HG02763 (cell line): ENCODE measurements around the gene METTL8.
"Not testable (repeated sequence)": the region's sequence is repeated elsewhere in the genome, so short reads cannot be mapped to it uniquely, and the experiment has no call there.

Source experiments
- ATAC-seq: cut with Tn5 transposase; IDR thresholded peaks from one replicate; pipeline ENCODE4 v1.9.1; 2021; ENCODE audit warnings: mild to moderate bottlenecking, moderate library complexity; ENCODE audit not compliant: unreplicated experiment

The METTL8 gene

DNA sequence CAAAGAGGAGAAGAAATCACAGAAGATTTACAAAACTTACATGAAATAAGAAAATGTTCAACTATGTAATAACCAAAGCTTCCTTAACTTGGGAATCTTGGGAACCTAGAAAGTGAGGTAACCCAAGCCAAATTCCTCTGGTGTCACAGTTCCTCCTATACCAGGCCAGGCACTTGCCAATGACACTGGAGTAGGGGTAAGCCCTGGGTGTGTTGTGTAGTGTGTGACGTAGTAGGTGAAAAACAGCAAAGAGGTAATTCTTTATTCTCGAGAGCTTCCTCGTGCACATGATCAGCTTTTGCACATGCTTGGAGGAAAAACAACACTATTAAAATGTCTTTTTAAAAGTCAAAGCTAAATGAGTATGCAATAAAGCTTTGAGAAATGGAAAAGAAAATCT, 118.0 kb downstream of the METTL8 start:
- ATAC-seq, result no peak

DNA sequence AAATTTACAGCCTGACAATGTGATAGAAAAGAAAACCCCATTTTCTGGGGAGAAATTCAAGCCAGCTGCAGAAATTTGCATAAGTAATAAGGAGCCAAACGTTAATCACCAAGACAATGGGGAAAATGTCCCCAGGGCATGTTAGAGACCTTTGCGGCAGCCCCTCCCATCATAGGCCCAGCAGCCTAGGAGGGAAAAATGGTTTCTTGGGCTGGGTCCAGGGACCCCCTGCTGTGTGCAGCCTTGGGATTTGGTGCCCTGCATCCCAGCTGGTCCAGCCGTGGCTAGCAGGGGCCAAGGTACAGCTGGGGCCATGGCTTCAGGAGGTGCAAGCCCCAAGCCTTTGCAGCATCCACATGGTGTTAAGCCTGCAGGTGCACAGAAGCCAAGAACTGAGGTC, 121.6 kb downstream of the METTL8 start:
- not testable (repeated sequence) for ATAC-seq

DNA sequence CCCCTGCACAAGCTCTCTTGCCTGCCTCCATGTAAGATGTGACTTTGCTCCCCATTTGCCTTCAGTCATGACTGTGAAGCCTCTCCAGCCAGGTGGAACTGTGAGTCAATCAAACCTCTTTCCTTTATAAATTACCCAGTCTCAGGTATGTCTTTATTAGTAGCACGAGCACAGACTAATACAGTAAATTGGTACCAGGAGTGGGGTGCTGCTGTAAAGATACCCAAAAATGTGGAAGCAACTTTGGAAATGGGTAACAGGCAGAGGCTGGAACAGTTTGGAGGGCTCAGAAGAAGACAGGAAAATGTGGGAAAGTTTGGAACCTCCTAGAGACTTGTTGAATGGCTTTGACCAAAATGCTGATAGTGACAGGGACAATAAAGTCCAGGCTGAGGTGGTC, 122.2 kb downstream of the METTL8 start:
- not testable (repeated sequence) for ATAC-seq

DNA sequence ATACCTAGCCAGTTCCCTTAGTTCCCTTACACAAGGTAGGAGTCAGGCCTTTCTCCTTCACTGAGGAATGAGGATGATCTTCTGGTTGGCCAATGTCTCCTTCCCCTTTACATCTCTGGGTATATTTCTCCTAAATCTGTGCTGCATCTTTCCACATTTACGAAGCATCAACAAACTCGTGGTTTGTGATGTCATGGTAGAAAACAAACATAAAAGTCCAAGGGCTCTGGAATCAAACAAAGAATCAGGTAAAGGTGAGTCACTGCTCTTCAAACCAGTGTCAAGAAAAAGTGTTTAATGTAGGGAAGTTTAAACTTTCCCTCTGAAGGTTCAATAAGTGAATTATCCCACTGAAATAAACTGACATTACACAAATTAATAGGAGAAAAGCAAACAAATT, 122.9 kb downstream of the METTL8 start:
- no peak for ATAC-seq

DNA sequence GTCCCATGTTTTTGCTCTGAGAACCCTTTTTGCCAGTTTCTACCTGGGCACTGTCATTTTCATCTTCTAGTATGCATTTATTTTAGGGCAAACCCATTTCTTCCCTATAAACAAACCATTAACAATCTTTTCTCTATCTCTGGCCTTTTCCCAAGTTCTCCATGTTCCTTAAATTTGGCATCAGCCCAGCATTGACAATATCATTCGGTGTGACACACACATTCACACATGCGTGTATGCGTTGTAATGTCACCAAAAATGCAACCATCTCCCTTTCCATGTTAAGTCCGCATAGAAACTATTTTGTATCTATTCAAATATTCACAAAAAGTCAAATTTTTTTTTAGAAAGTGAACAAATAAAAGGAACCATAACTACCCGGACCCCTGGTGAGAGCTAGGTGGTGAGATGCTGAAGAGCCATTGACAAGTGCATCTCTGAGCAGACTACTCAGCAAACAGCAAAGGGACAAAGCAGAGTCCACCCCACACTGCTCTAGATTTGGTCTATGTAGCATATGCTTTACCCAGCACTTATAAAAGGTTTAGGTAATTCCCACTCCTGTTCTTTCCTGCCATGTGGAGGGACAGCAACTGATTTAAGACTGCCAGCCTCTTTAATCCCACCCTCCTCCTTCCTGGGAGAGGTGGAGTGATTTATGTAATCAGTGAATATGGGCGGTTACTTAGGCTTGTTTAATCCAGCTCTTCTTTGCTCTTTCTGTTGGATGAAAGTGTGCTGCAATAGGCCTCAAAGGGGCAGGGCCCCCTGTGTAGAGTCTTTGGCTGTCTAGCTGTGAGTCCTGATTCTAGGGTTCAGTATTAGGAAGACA, 124.1 kb downstream of the METTL8 start:
- ATAC-seq, result no peak

DNA sequence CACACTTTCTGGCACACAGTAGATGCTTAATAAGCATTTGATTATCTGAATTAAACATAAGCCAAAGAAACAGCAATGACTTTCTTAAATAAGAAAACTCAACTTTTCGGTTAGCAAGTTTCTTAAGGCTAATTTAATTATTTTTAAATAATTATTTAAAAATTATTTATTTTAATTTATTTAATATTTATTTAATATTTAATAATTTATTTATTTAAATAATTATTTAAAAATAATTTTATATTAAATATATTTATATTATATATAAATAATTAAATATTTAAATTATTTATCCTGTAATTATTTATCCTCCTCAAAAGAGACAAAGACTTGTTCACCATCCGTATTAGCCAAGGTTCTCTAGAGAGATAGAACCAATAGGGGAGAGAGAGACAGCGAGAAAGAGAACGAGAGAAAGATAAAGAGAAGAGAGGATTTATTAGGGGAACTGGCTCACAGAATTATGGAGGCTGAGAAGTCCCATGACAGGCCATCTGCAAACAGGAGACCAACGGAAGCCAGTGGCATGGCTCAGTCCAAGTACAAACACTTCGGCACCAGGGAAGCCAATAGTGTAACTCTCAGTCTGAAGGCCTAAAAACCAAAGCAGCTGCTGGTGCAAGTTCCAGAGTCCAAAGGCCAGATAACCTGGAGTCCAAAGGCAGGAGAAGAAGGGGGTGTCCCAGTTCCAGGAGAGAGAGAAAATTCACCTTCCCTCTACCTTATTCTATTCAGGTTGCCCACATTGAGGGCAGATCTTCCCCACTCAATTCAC, 125.3 kb downstream of the METTL8 start:
- no peak for ATAC-seq

DNA sequence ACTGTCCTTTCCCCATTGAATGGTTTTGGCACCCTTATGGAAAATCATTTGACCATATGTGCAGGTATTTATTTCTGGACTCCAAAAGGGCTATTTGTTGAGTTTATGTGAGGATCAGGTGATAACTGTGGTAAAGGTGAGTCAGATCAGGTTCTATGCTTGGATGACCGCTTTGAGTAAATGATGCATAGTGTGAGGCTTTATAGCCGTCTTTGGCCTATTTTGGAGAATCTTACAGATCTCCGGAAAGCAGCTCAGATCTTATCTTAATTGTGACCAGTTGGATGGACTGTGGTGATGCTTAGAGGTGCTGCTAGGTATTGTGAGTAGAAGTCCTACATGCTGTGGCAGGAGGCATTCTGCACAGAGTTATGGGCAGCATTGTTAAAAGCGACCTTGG, 126.2 kb downstream of the METTL8 start:
- ATAC-seq, result no peak

DNA sequence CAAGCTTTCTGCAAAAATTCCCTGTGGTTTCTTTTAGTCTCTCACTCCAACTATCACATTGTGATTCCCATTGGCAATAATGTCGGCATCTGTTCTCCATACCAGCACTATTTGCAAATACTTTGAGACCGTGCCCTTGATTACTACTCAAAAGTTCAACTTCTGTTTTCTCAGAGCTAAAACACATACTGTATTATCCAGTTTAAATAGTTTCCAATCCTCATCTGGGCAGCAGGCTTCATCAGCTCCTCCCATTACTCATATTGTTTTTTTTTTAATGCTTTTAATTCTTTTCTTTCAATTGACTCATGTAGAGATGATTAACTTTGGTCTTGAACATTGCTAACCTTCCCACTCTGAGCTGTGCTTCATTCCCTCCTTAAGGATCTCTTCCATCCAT, 135.8 kb downstream of the METTL8 start:
- no peak for ATAC-seq

DNA sequence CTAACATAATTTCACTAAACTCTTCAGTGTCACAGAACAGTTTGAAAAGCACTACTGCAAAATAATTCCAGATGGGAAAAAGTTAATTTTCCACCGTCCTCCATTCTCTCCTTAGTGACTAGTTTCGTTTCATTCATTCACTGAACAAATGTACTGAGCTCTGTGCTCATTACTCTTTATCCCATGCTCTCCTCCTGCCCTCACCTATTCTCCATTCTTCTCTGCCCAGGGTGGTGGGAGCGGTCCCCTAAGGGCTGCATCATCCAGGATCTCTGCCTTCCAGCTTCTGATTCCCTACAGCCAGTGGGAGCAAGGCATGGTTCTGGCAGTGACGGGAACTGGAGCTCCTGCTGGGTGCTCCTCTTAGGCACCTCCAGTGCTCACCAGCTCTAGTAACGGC, 139.2 kb downstream of the METTL8 start:
- ATAC-seq, result no peak

DNA sequence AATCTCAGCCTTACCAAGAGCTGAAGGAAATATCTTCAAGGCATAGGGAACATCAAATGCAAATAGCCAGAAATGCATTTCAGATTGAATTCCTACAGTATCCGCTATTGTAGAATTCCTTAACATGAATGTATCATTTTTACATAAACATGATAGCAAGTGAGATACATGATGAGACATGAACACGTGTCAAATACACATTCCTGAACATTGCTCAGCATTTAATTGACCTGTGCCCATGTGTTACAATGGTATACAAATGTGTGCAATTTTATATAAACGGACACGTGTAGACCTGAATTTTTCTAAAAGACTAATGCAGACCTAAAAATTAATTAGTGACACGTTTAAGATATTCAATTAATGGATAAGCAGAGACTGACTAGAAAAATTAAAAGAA, 140.1 kb downstream of the METTL8 start:
- ATAC-seq, result no peak

DNA sequence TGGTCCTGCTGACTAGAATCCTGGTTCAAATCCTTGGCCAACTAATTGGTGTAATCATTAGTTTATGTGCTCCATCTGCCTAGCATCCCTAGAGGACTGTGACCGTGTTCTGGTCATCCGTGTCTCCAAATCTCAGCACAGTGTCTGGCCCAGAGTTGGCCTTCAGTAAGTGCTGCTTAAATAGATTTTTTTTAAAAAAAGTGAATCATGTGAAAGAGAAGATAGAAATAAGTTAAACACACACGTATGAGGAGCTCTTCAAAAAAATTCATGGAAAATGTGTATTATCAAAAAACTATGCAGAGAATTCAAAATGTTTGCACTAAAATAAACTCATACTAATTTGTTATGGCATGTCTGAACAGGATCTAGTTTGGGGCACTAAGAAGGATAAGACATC, 143.8 kb downstream of the METTL8 start:
- no peak for ATAC-seq

DNA sequence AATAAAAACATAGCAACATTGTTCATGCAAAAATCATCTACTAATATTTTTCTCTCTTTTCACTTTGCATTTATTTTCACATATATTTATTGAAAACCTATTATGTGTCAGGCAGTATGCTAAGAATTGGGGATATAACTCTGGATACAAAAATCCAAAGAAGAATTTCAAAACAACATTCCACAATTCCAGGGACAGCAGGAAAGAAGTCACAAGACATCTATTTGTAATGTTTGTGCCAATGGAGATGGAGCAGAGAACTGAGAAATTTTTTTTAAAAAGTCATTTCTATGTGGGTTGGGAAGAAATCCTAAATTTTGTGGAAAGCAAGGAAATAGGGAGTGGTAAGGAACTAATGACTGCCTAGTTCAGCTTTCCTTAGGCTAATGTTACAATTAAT, 144.5 kb downstream of the METTL8 start:
- no peak for ATAC-seq

DNA sequence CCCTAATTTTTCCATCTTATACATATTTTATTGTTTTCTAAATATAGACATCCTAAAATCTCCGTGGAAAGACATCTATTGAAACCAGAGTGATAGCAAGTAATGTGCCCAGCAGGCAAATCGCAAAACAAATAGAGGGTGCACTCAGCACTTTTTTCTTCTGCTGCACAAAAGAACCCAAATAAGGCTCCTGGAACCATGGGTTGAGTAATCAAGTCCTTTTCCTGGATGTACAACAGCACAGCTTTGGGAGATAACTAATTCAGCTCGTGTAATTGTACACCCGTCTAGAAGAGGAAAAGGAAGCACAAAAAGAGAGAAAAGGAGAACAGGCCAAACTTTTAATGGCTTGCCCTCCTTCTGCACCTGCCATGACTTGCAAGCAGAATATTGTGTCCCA, 146.2 kb downstream of the METTL8 start:
- ATAC-seq, result no peak

DNA sequence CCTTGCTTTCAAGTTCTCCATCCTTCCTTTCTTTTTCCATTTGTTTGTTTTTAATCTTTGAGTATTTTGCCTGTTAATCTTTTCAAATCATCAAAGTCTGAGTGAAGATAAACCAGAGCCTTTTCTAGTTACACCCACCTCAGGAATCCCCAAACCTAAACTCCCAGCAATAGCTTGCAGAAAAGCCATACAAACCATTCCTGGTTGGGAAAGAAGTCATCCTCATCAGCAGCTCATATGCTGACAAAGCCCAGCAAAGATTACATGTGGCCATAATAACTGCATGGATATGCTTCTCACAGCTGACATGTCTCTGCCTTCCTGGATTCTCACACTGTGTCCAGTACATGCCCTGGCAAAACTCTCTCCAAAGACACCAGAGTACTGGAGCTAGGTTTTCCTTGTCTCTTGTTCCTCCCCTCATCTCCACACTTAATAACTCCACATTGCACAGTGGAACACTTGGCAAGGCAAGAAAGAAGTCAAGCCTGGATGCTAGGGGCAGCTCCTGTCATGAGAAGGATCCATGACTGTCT, 146.7 kb downstream of the METTL8 start:
- no peak for ATAC-seq

DNA sequence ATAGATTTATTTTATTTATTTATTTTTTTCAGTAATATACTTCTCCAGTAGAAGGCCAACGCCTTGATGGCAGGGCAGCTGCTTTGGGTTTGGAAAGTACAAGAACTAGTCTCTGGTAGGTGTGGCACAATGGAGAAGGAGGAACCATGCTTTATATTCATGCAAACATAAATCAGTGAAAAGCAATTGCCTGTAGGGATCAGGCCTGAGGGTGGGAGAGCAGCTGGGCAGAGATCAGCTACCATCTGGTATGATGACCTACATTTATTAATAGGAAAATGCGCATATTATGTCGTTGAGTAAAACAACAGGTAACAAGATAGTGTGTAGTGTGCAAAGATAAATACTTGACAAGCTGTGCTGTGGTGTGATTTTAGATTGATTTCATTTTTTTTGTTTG, 152.7 kb downstream of the METTL8 start:
- no peak for ATAC-seq

DNA sequence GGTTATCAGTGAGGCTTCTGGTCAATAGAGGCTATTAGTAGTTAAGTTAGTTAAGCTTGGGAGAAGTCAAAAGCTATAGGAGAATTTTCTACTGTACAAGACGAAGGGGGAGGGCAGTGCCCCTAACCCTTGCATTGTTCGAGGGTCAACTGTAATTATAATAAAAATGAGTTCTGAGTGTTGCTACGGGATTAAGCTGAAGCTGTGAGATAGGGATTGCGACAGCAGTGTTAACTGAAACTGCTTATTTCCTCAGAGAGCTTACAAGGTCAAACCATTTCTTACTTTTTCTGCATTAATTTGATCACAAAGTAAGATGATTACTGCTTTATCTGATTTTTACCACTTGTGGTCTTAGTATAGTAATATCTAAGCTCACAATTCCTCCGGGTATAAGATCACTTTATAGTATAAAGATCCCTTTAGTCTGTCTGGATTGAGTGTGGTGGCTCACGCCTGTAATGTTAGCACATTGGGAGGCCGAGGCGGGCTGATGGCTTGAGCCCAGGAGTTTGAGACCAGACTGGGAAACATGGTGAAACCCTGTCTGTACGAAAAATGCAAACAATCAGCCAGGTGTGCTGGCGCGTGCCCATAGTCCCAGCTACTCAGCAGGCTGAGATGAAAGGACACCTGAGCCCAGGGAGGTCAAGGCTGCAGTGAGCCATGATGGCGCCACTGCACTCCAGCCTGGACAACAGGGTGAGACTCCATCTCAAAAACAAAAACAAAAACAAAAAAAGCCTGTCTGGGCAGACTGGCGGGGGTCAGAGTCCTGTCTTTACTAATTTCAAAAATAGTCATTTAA, 153.6 kb downstream of the METTL8 start:
- no peak for ATAC-seq

DNA sequence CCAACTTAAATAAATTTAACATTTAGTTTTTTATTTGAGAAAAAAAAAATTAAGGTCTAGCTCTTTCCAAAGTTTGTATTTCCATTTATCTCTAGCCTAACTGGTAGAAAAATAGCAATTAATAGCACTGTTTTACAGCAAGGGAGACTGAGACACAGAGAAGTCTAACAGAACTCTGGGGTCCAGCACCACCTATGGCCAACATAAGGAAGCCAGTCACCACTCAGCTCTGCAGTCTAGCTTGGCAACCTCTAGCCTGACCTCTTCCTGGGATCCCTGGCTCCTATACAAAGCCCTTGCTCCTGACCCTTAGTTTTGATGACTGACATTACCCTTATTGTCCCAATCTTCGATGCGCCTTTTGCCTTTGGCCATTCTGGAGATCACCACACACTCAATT, 159.0 kb downstream of the METTL8 start:
- no peak for ATAC-seq

DNA sequence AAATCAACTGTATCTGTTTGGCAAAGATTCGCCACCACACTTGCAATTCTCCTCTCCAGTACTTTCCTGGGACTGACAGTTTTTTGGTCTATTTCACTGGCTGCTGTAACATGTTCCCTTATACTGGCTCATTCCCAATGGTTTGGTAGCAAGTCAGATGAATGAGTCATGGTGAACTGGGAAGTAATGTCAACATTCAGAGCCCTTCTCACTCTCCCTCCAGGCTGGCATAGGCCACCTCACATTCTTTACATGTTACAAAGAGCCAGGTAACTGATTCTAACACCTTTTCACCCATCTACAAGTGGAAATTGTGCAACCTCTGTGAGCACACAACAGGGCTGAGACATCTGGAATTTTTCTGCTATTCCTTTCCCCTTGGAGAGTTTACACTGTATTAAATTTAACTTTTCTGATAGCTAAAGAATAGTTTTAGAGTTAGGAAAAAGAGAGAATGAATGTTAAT, 161.8 kb downstream of the METTL8 start:
- ATAC-seq, result no peak

DNA sequence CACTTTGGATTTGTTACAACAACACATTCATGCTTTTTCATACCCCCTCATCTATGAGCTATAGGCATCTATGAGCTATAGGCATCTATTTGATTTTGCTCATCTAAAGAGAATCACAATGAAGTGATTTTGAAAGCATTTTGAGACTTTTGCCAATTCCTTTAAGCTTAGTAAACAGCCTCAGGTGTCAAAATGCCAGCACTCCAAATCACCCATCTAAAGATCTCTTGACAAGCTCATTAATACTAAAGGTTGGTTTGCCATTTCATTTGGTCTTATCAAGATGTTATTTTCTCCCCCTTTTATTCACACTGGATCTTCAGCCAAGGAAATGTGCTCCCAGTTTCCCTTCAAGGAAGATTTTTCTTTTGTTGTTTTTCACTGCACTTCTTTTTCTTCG, 162.4 kb downstream of the METTL8 start:
- ATAC-seq, result no peak

DNA sequence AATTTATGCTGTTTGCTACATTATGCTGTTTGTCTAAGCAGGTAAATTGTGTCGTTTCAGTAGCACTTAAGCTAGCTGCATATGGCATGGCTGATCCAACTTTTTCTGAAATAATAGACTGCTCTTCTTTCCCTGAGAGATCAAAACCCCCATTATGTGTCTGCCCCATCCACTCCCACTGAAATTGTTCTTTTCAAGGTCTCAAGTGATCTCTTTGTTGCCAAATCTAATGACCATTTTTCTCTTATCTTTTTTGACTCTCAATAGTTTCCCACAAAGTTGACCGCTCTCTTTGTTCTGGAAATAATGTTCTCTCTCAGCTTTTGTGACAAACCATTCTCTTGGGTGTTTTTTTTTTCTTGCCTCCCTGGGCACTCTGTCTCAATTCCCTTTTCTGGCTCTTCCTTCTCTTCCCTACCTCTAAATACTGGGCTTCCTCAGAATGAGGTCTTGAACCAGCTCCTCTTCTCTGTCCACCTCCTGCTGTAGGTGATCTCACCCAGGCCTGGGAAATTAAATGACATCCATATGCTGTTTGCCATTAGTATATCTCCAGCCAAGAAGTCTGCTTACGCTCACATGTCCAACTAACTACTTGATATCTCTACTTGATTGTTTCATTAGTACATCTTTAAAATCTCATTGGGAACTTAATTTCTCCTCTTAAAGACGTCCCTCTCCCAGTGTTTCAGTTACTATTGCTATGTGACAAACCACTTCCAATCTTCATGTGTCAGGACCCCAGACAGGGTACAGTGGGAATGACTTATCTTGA, 165.7 kb downstream of the METTL8 start:
- no peak for ATAC-seq
